ENCODE data around the gene MFF. TPM values are rescaled to one million over a fixed set of nuclear protein-coding genes. Genes with fewer than 3 reads are reported as not detected.

Gene MFF
- total RNA-seq, 4 donors from 2014 or later: 98.1 to 124 (median 103) TPM

DNA sequence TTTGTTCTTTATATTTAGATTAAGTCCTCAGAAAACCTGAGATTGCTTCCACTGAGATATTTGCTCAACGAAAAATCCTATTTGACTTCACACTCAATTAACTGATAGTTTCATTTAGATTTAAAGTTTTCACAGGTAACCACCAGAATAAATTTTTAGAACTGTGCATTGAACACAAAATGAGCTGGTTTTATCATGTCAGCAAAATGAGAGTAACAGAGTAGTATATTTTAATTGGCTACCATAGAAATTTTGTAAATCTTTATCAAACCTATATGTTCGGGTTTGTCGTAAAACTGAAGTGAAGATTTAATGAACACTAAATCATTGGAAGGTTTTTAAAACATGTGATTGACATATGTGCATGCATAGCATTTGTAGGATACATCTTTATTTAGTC, 32.7 kb upstream of the MFF start:
- Histone ChIP-seq H3K9me3 (peaks cover 0 to 2% (median 0%) of the 10 kb centered on the region in 4 donors), H3K36me3 (no peaks in the 10 kb centered on the region), H3K27ac (no peak overlapping the region), H3K4me3 (no peak overlapping the region), H3K27me3 (no peaks in the 10 kb centered on the region), H3K4me1 (no peaks in the 10 kb centered on the region)
- WGBS, 2 donors: 81 to 83% methylated on average over 3 of the region's 3 CpGs
- no peak for DNase-seq (ENCODE audit: low spot score in 2 of 2)
- TF ChIP-seq, protein P1, sequence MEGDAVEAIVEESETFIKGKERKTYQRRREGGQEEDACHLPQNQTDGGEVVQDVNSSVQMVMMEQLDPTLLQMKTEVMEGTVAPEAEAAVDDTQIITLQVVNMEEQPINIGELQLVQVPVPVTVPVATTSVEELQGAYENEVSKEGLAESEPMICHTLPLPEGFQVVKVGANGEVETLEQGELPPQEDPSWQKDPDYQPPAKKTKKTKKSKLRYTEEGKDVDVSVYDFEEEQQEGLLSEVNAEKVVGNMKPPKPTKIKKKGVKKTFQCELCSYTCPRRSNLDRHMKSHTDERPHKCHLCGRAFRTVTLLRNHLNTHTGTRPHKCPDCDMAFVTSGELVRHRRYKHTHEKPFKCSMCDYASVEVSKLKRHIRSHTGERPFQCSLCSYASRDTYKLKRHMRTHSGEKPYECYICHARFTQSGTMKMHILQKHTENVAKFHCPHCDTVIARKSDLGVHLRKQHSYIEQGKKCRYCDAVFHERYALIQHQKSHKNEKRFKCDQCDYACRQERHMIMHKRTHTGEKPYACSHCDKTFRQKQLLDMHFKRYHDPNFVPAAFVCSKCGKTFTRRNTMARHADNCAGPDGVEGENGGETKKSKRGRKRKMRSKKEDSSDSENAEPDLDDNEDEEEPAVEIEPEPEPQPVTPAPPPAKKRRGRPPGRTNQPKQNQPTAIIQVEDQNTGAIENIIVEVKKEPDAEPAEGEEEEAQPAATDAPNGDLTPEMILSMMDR (IDR thresholded peaks at IDR 0.05): no peak
- TF ChIP-seq EP300 (IDR thresholded peaks at IDR 0.05): no peak
- no peak for TF ChIP-seq POLR2A (IDR thresholded peaks at IDR 0.05)

DNA sequence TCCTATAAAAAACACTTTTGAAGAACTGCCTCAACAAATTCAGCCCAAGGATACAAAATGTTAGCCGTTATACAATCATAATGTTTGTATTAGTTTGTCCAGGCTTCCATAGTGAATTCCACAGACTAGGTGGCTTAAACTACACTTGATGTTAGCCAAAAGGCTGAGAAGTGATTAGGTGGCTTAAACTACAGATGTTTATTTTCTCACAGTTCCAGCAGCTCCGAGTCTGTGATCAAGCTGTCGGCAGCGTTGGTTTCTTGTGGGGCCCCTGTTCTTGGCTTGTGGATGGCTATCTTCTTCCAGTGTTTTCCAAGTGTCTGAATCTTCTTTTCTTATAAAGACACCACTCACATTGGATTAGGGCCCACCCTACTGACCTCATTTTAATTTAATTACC, 31.5 kb upstream of the MFF start:
- DNase-seq (ENCODE audit: low spot score in 2 of 2): no peak
- H3K27me3 ChIP-seq: no peaks in the 10 kb centered on the region
- H3K9me3 ChIP-seq: peaks cover 0 to 2% (median 0%) of the 10 kb centered on the region in 4 donors
- H3K36me3 ChIP-seq: no peaks in the 10 kb centered on the region
- 69 to 85% methylated on average over 4 of the region's 4 CpGs for WGBS, 2 donors
- H3K4me1 ChIP-seq: no peaks in the 10 kb centered on the region
- H3K4me3 ChIP-seq: no peak overlapping the region
- H3K27ac ChIP-seq: no peak overlapping the region
- TF ChIP-seq EP300 (IDR thresholded peaks at IDR 0.05): no peak
- TF ChIP-seq, protein P1 (IDR thresholded peaks at IDR 0.05): no peak
- no peak for TF ChIP-seq POLR2A (IDR thresholded peaks at IDR 0.05)

DNA sequence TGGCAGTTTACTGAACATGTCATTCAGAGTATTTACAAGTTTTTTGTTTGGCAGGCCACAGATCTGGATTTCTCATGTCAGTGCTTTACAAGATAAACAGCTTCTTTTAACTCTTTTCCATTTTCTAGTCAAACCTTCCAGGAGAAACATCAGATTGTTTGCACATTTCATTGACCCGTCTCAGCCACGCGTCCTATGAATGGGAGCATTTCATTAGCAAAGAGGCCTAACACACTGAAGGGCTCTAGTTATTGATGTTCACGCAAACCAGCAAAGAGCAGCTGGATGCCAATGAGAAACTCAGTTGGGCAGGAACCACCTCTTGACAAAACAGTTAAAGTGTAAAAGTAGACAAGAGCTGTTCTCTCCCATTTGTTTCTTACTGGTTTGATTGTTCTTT, 29.2 kb upstream of the MFF start:
- Histone ChIP-seq H3K27me3 (no peaks in the 10 kb centered on the region), H3K4me1 (no peaks in the 10 kb centered on the region), H3K9me3 (peaks cover 0 to 2% (median 0%) of the 10 kb centered on the region in 4 donors), H3K27ac (no peak overlapping the region), H3K36me3 (no peaks in the 10 kb centered on the region), H3K4me3 (no peak overlapping the region)
- WGBS, 2 donors: 73 to 75% methylated on average over 4 of the region's 4 CpGs
- TF ChIP-seq EP300 (IDR thresholded peaks at IDR 0.05): no peak
- TF ChIP-seq, protein P1 (IDR thresholded peaks at IDR 0.05): no peak
- no peak for TF ChIP-seq POLR2A (IDR thresholded peaks at IDR 0.05)
- DNase-seq (ENCODE audit: low spot score in 2 of 2): no peak

DNA sequence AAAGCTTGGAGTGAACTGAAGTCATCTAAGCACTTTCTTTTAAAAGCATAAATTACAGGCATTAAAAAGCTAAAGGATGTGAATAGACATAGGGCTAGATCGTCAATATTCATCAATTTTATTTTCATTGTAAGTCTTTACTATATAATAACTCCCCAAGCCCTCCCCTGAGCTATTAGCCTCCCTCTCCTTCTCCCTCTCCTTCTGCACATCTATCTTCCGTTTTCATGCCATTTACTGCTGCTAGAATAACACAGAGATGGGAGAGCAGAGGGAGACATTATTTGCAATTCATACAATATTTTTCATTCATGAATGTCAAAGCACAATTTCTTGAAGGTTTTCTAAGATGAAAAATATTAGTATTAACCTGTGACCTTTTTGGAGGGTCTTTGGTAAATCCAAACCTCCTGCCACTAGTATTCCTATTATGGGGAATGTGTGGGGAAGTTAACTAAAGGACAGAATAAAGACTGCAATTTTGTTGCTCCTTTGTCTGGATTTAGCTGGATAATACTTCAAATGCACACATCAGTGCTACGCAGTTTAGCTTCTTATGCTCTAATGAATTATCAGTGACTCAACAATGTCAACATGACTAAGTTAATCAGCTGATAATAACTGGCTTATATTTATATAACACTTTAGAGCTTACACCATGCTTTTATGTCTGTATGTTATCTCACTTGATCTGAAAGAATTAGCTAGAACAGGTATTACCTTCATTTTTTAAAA, 28.2 kb upstream of the MFF start:
- Histone ChIP-seq H3K4me3 (no peak overlapping the region), H3K4me1 (no peaks in the 10 kb centered on the region), H3K27me3 (no peaks in the 10 kb centered on the region), H3K9me3 (no peaks in the 10 kb centered on the region), H3K36me3 (peaks cover 0 to 6% (median 0%) of the 10 kb centered on the region in 3 donors), H3K27ac (no peak overlapping the region)
- 74 to 81% methylated on average over 3 of the region's 3 CpGs for WGBS, 2 donors
- TF ChIP-seq, protein P1 (IDR thresholded peaks at IDR 0.05): no peak
- no peak for DNase-seq (ENCODE audit: low spot score in 2 of 2)

DNA sequence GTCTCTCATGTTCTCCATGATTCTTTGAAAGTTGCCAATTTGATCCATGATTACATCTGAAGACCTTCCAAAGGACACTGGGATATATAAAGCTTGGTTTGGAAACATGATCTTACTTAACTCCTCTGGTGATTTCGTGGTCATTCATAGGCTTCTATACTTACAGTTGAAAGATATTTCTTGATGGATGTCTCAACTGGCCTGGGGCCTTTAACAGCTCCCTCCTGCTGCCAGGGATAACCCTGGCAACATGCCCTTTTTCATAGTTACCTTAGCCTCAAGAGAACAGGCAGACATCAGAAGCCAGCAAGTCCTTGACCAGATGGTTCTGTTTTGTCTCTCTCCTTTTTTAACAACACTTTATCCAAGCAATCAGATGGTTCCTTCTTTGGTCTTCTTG, 23.5 kb upstream of the MFF start:
- Histone ChIP-seq H3K36me3 (peaks cover 0 to 26% (median 0%) of the 10 kb centered on the region in 3 donors), H3K27ac (no peak overlapping the region), H3K4me3 (no peak overlapping the region), H3K4me1 (no peaks in the 10 kb centered on the region), H3K9me3 (no peaks in the 10 kb centered on the region), H3K27me3 (no peaks in the 10 kb centered on the region)
- TF ChIP-seq POLR2A (IDR thresholded peaks at IDR 0.05) (no peak), EP300 (IDR thresholded peaks at IDR 0.05) (no peak)
- TF ChIP-seq, protein P1 (IDR thresholded peaks at IDR 0.05): no peak
- no peak for DNase-seq (ENCODE audit: low spot score in 2 of 2)
- 71 to 92% methylated on average over 1 of the region's 1 CpG for WGBS, 2 donors
